OCI-LY3 (cell line): Measurements from ENCODE around the gene C9orf78.

Source experiments
- CTCF ChIP-seq: fragments of 200-600, 300-600 bp; sonication (generic); IDR thresholded peaks from 2 replicates; pipeline ENCODE4 v1.5.1; 2014; ENCODE audit warnings: antibody characterized with exemption, low read length, low read depth
- EZH2phosphoT487 ChIP-seq: fragments of 200-600 bp; shearing (Covaris generic); IDR thresholded peaks from 2 replicates; pipeline ENCODE4 v1.6.1; 2018; ENCODE audit warnings: antibody characterized with exemption, mixed run types, low read depth

GRCh38 chr9:129860653-129861446 is 25.8 kb upstream of the C9orf78 start:
- TF ChIP-seq CTCF (no peak), EZH2phosphoT487 (no peak)
